Cardiac muscle cell (in vitro differentiated cells and primary cell): ENCODE measurements around the gene ZFP62. TPM values are rescaled to one million over a fixed set of nuclear protein-coding genes. Genes with fewer than 3 reads are reported as not detected.

Source experiments
- DNase-seq, 2 donors: peaks; one replicate each; pipeline versions ENCODE4 v3.0.0 to v3.0.0-alpha.2; 2010 to 2017; ENCODE audit warnings: low read depth in 1 of 2, low spot score in 1 of 2
- H3K27ac ChIP-seq: fragments of 200-600 bp; sonication (generic); 2 replicates; pipeline ENCODE4 v1.5.1; 2016
- H3K27me3 ChIP-seq: fragments of 200-600 bp; sonication (generic); 2 replicates; pipeline ENCODE4 v1.6.0; 2016; ENCODE audit warnings: control low read depth
- H3K36me3 ChIP-seq: fragments of 200-600 bp; sonication (generic); 2 replicates; pipeline ENCODE4 v1.5.1; 2016; ENCODE audit warnings: control low read depth
- H3K4me1 ChIP-seq: fragments of 200-600 bp; sonication (generic); 2 replicates; pipeline ENCODE4 v1.8.1; 2017; ENCODE audit warnings: low read depth, mild to moderate bottlenecking, mixed run types
- H3K4me3 ChIP-seq: fragments of 200-600 bp; sonication (generic); 2 replicates; pipeline ENCODE4 v1.5.1; 2016; ENCODE audit warnings: mild to moderate bottlenecking
- H3K9me3 ChIP-seq: fragments of 200-600 bp; sonication (generic); 2 replicates; pipeline ENCODE4 v1.5.1; 2017; ENCODE audit warnings: low read depth, mild to moderate bottlenecking, control low read depth
- polyA plus RNA-seq: library from polyadenylated mRNA; unstranded; fragments of >200 nt; fragmentation: Nextera tagmentation; extraction: Ambion mirVana; gene quantifications from 2 replicates; pipeline ENCODE4 v1.2.1, GENCODE V29; 2016
- total RNA-seq: library from RNA; depleted of rRNA; stranded (reverse); fragments of >200 nt; gene quantifications from 2 replicates; pipeline ENCODE4 v1.2.3, GENCODE V29; 2016
- TF ChIP-seq, protein P1 (sequence below): IDR thresholded peaks from 2 replicates; pipeline ENCODE4 v1.5.1; 2012; ENCODE audit warnings: low read depth, mild to moderate bottlenecking, low read length

The ZFP62 gene
- total and polyA plus RNA-seq, 2 experiments from 2014 or later, result 15.9 to 30.0 TPM

DNA sequence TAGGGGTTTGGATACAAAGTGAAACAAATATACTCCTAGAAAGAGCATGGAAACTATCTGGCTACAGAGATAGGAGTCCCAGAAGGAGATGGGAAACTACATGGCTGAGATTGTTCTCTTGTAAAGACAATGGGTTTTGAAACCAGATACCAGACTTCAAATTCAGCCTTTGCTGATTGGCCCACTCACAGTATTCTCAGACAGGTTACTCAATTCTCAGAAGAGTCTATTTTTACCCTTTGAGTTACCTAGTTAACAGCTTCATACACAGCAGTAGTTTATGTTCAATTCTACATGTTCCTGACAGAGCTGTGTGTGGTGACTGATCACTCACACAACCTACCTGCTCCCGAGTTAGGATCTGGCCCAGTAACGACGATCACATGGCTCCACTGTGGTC is 14.1 kb downstream of the ZFP62 start:
- TF ChIP-seq, protein P1, sequence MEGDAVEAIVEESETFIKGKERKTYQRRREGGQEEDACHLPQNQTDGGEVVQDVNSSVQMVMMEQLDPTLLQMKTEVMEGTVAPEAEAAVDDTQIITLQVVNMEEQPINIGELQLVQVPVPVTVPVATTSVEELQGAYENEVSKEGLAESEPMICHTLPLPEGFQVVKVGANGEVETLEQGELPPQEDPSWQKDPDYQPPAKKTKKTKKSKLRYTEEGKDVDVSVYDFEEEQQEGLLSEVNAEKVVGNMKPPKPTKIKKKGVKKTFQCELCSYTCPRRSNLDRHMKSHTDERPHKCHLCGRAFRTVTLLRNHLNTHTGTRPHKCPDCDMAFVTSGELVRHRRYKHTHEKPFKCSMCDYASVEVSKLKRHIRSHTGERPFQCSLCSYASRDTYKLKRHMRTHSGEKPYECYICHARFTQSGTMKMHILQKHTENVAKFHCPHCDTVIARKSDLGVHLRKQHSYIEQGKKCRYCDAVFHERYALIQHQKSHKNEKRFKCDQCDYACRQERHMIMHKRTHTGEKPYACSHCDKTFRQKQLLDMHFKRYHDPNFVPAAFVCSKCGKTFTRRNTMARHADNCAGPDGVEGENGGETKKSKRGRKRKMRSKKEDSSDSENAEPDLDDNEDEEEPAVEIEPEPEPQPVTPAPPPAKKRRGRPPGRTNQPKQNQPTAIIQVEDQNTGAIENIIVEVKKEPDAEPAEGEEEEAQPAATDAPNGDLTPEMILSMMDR, result no peak
- H3K27ac ChIP-seq, result no peak overlapping the region
- H3K4me1 ChIP-seq, result no peaks in the 10 kb centered on the region
- H3K36me3 ChIP-seq, result peaks cover 25% of the 10 kb centered on the region
- H3K4me3 ChIP-seq, result no peak overlapping the region
- DNase-seq, result no peak
- H3K9me3 ChIP-seq, result peaks cover 15% of the 10 kb centered on the region
- H3K27me3 ChIP-seq, result no peaks in the 10 kb centered on the region

DNA sequence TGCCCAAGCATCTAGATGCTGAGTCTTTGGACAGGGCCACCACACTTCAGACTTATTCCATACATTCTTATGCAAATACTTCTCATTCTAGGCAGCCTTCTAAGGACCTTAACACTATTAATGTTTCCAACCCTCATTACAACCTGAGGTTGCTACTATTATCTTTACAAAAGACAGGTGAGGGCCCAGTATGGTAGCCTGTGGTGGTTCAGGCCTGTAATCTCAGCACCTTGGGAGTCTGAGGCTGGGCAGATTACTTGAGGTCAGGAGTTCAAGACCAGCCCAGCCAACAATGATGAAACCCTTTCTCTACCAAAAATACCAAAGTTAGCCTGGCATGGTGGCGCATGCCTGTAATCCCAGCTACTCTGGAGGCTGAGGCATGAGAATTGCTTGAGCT is 16.2 kb downstream of the ZFP62 start:
- DNase-seq, result no peak
- H3K27ac ChIP-seq, result no peak overlapping the region
- peaks cover 6% of the 10 kb centered on the region for H3K36me3 ChIP-seq
- TF ChIP-seq, protein P1, result no peak
- H3K4me1 ChIP-seq, result no peaks in the 10 kb centered on the region
- no peaks in the 10 kb centered on the region for H3K27me3 ChIP-seq
- H3K4me3 ChIP-seq, result no peak overlapping the region
- H3K9me3 ChIP-seq, result peaks cover 4% of the 10 kb centered on the region

DNA sequence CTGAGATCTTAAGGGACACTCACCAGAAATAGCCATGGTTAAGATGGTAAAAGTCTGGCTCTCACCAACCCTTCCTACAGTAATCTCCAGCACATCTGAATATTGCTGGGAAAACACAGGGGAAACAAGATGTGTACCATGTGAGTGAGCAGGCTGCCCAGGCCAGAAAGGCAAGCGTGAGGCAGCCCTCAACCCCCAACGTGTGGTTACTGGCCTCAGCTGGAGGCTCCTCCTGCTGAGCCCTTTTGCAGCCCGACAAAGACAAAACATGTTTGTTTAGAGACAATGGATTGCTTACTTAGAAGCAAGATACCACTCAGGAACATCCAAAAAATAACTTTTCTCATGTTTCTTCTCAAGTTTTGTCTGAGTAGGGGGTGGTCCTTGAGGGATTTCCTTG is 16.6 kb downstream of the ZFP62 start:
- H3K4me1 ChIP-seq, result no peaks in the 10 kb centered on the region
- no peak overlapping the region for H3K4me3 ChIP-seq
- H3K27ac ChIP-seq, result no peak overlapping the region
- no peak for DNase-seq
- H3K36me3 ChIP-seq, result peaks cover 2% of the 10 kb centered on the region
- peaks cover 4% of the 10 kb centered on the region for H3K9me3 ChIP-seq
- H3K27me3 ChIP-seq, result no peaks in the 10 kb centered on the region
- TF ChIP-seq, protein P1, result no peak

DNA sequence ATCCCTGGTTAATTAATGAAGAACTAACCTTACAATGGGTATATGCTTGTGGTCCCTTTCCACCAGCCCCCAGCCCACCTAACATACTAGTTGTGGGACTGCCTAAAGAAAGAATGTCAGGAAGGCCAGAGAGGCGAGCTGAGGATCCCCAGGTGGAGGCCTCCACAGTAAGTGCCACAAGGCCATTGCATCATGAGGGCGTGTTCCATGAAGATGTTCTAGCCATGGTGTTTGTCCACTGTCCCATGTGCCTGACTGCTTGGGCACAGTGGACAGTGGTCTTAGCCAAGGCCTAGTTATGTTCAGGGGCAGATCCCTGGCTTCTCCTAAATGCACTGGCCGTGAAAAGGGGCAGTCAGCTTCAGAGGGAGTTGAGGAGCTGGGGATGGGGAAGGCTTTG is 21.1 kb downstream of the ZFP62 start:
- Histone ChIP-seq H3K4me3 (no peak overlapping the region), H3K9me3 (no peaks in the 10 kb centered on the region), H3K27ac (no peak overlapping the region), H3K4me1 (no peaks in the 10 kb centered on the region), H3K27me3 (no peaks in the 10 kb centered on the region), H3K36me3 (no peaks in the 10 kb centered on the region)
- DNase-seq, result no peak
- TF ChIP-seq, protein P1, result no peak

DNA sequence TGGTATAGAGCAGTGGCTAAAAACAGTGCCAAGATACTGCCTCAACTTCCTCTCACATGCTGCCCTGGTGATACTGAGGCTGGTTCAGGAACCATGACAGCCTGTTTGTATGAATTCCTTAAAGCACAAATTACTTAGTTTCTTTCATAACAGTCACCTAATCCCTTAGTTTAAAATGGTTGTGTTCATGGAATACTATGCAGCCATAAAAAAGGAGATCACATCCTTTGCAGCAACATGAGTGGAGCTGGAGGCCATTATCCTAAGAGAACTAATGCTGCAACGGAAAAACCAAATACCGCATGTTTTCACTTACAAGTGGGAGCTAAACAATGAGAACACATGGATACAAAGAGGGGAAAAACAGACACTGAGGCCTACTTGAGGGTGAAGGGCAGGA is 21.8 kb downstream of the ZFP62 start:
- Histone ChIP-seq H3K4me1 (no peaks in the 10 kb centered on the region), H3K27me3 (no peaks in the 10 kb centered on the region), H3K27ac (no peak overlapping the region), H3K4me3 (no peak overlapping the region), H3K36me3 (no peaks in the 10 kb centered on the region), H3K9me3 (no peaks in the 10 kb centered on the region)
- TF ChIP-seq, protein P1, result no peak
- no peak for DNase-seq

DNA sequence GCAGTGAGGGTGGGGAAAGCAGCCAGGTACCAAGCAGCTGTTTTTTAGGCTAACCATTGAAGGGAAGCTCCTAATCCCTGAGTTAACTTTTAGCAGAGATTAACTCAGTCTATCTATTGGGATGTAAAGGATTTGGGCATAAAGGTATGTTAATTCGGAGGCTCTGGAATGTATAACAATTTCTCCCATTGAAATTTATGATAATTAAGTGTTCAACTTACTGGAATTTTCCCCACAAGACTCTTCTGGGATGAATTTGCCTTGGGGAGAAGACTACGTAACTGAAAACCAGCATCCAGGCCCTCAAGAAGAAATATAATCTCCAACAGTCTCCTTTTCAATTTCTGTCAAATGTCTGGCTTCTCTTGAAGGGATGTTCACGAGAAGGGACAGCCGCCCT is 23.6 kb downstream of the ZFP62 start:
- no peaks in the 10 kb centered on the region for H3K27me3 ChIP-seq
- no peaks in the 10 kb centered on the region for H3K4me1 ChIP-seq
- H3K9me3 ChIP-seq, result no peaks in the 10 kb centered on the region
- no peaks in the 10 kb centered on the region for H3K36me3 ChIP-seq
- H3K4me3 ChIP-seq, result no peak overlapping the region
- H3K27ac ChIP-seq, result no peak overlapping the region
- TF ChIP-seq, protein P1, result no peak
- no peak for DNase-seq
